ENCODE data around the gene SELENOO. TPM values are rescaled to one million over a fixed set of nuclear protein-coding genes. Genes with fewer than 3 reads are reported as not detected.

SELENOO gene
- total and polyA plus RNA-seq, 2 of the 13 experiments (the other 11 are each of a cell fraction or from before 2014, with no cell fraction given): 14.4 to 19.0 TPM

GRCh38 chr22:50186761-50187523 lies 13.9 kb upstream of the SELENOO start (continued):
- TF ChIP-seq ZNF766 (CRISPR knock-in tag; IDR thresholded peaks at IDR 0.05; ENCODE audit: borderline replicate concordance): no peak
- TF ChIP-seq HBP1 (CRISPR knock-in tag; IDR thresholded peaks at IDR 0.05; ENCODE audit: low read depth): no peak
- TF ChIP-seq WIZ (CRISPR knock-in tag; IDR thresholded peaks at IDR 0.05): no peak
- TF ChIP-seq RXRA (CRISPR knock-in tag; IDR thresholded peaks at IDR 0.05): no peak
- no peak for TF ChIP-seq JUND (CRISPR knock-in tag; IDR thresholded peaks at IDR 0.05)
- TF ChIP-seq CAMTA2 (CRISPR knock-in tag; IDR thresholded peaks at IDR 0.05; ENCODE audit: borderline replicate concordance): no peak
- TF ChIP-seq ZNF770 (CRISPR knock-in tag; IDR thresholded peaks at IDR 0.05): no peak
- no peak for TF ChIP-seq ZNF362 (CRISPR knock-in tag; IDR thresholded peaks at IDR 0.05; ENCODE audit: borderline replicate concordance)
- no peak for TF ChIP-seq SPEN (CRISPR knock-in tag; IDR thresholded peaks at IDR 0.05; ENCODE audit: low read depth)
- TF ChIP-seq ZNF670 (CRISPR knock-in tag; IDR thresholded peaks at IDR 0.05; ENCODE audit: borderline replicate concordance): no peak
- no peak for TF ChIP-seq ZNF276 (CRISPR knock-in tag; IDR thresholded peaks at IDR 0.05; ENCODE audit: low read depth)
- no peak; the same call in 1 of the 2 replicates for TF ChIP-seq ZFY (CRISPR knock-in tag; IDR thresholded peaks at IDR 0.05)
- TF ChIP-seq ZNF607 (CRISPR knock-in tag; IDR thresholded peaks at IDR 0.05; ENCODE audit: borderline replicate concordance): no peak
- TF ChIP-seq ZBTB39 (CRISPR knock-in tag; IDR thresholded peaks at IDR 0.05): no peak
- TF ChIP-seq FOXM1 (CRISPR knock-in tag; IDR thresholded peaks at IDR 0.05): no peak
- no peak for TF ChIP-seq NCOA5 (CRISPR knock-in tag; IDR thresholded peaks at IDR 0.05)
- no peak for TF ChIP-seq KAT7 (CRISPR knock-in tag; IDR thresholded peaks at IDR 0.05; ENCODE audit: borderline replicate concordance)
- no peak for TF ChIP-seq ZFP36L2 (CRISPR knock-in tag; IDR thresholded peaks at IDR 0.05)
- no peak for TF ChIP-seq TBX2 (CRISPR knock-in tag; IDR thresholded peaks at IDR 0.05; ENCODE audit: borderline replicate concordance)
- no peak for TF ChIP-seq ZNF549 (CRISPR knock-in tag; IDR thresholded peaks at IDR 0.05)
- no peak for TF ChIP-seq KDM1A (CRISPR knock-in tag; IDR thresholded peaks at IDR 0.05)

Data from HepG2 (cell line).